DND-41 (cell line): ENCODE measurements around the gene ADORA2B.
A peak's percentile ranks its signal among the peaks of the same experiment; 100 is the strongest.

Experiments
- ATAC-seq: fragments of 200-7000 bp; cut with Tn5 transposase; 3 replicates; pipeline ENCODE4 v1.9.1; 2021; ENCODE audit warnings: low read depth; ENCODE audit not compliant: insufficient read depth
- DNase-seq: peaks from one replicate; pipeline ENCODE4 v3.0.0-alpha.2; 2020
- H2AFZ ChIP-seq: 2 replicates; pipeline ENCODE4 v1.6.0; 2012; ENCODE audit warnings: low read depth, low read length
- H3K27ac ChIP-seq: 2 replicates; pipeline ENCODE4 v1.5.1; 2012; ENCODE audit warnings: low read length, inconsistent platforms
- H3K27me3 ChIP-seq: fragments of 200-600 bp; sonication (generic); 2 replicates; pipeline ENCODE4 v1.6.0; 2012; ENCODE audit warnings: low read length, mild to moderate bottlenecking, inconsistent platforms; ENCODE audit not compliant: insufficient read depth, poor library complexity
- H3K36me3 ChIP-seq: 2 replicates; pipeline ENCODE4 v1.5.1; 2012; ENCODE audit warnings: low read length, inconsistent platforms; ENCODE audit not compliant: insufficient read depth
- H3K4me1 ChIP-seq: 2 replicates; pipeline ENCODE4 v1.5.1; 2012; ENCODE audit warnings: mild to moderate bottlenecking, low read length; ENCODE audit not compliant: insufficient read depth
- H3K4me2 ChIP-seq: 2 replicates; pipeline ENCODE4 v1.6.0; 2012; ENCODE audit warnings: mild to moderate bottlenecking, moderate library complexity, low read length, inconsistent platforms; ENCODE audit not compliant: insufficient read depth
- H3K4me3 ChIP-seq, 2 experiments: fragments of 200-600 bp in 1 of 2; shearing (Covaris generic) in 1 of 2; 2 replicates each; pipeline ENCODE4 v1.5.1; 2012 to 2016; ENCODE audit warnings: inconsistent platforms in 2 of 2, low read length in 2 of 2, mild to moderate bottlenecking in 2 of 2, low read depth in 1 of 2, moderate library complexity in 1 of 2
- H3K79me2 ChIP-seq: 2 replicates; pipeline ENCODE4 v1.6.0; 2012; ENCODE audit warnings: low read length, inconsistent platforms; ENCODE audit not compliant: insufficient read depth
- H3K9ac ChIP-seq: 2 replicates; pipeline ENCODE4 v1.6.0; 2012; ENCODE audit warnings: low read depth, mild to moderate bottlenecking, inconsistent platforms, low read length, moderate library complexity
- H3K9me3 ChIP-seq: 2 replicates; pipeline ENCODE4 v1.5.1; 2012; ENCODE audit warnings: low read length, moderate library complexity, mild to moderate bottlenecking, inconsistent platforms; ENCODE audit not compliant: insufficient read depth, severe bottlenecking
- H4K20me1 ChIP-seq: 2 replicates; pipeline ENCODE4 v1.6.0; 2012; ENCODE audit warnings: low read length; ENCODE audit not compliant: insufficient read depth
- EZH2 ChIP-seq: IDR thresholded peaks from 3 replicates; pipeline ENCODE4 v1.6.1; 2012; ENCODE audit warnings: borderline replicate concordance, low read depth, mild to moderate bottlenecking, moderate library complexity, low read length, inconsistent platforms; ENCODE audit not compliant: severe bottlenecking
- TF ChIP-seq, protein P1 (sequence below): IDR thresholded peaks from 2 replicates; pipeline ENCODE4 v1.5.1; 2012; ENCODE audit warnings: borderline replicate concordance, low read length, moderate library complexity, mild to moderate bottlenecking; ENCODE audit not compliant: poor library complexity, severe bottlenecking; ENCODE audit errors: extremely low read depth

ADORA2B gene

DNA sequence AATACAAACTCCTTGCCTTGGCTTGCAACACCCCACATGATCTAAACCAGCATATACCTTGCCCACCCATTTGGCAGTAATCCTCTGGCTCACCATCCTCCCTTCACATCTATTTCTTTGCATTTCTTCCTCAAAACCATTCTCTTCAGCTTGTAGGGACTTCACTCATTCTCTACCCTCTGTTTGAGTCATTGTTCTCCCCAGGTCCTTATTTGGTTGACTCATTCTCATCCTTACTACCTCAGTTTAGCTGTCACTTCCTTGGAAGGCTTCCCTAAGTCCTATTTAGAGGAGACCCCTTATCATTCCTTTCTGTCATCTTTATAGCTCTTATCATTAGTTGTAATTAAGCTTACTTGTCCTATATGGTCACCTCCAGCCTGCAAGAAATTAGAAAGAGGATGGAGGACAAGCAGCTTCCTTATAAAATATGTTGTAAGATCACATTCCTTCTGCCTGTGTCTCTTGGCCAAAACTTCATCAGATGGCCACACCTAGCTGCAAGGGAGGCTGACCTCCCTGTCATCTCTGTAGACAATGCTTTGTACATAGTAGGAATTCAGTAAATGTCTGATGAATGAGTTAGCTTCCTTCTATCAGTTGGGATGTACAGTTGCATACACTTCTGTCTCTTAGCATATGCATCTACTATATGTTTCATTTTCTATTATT lies 56.4 kb downstream of the ADORA2B start:
- Histone ChIP-seq H3K4me2 (peak overlapping the region; percentile 78), H3K36me3 (peaks cover 55% of the 10 kb centered on the region), H4K20me1 (peaks cover 17% of the 10 kb centered on the region; the same call in 1 of the 2 replicates), H2AFZ (no peak overlapping the region), H3K9me3 (no peaks in the 10 kb centered on the region), H3K79me2 (peaks cover 52% of the 10 kb centered on the region), H3K4me1 (peaks cover 39% of the 10 kb centered on the region), H3K4me3 (peak overlapping the region in 1 of 2 experiments; percentile 90; a peak in 3 of 4 replicates), H3K27me3 (no peaks in the 10 kb centered on the region), H3K9ac (peak overlapping the region; percentile 88), H3K27ac (no peak overlapping the region)
- ATAC-seq = no peak
- TF ChIP-seq, protein P1, sequence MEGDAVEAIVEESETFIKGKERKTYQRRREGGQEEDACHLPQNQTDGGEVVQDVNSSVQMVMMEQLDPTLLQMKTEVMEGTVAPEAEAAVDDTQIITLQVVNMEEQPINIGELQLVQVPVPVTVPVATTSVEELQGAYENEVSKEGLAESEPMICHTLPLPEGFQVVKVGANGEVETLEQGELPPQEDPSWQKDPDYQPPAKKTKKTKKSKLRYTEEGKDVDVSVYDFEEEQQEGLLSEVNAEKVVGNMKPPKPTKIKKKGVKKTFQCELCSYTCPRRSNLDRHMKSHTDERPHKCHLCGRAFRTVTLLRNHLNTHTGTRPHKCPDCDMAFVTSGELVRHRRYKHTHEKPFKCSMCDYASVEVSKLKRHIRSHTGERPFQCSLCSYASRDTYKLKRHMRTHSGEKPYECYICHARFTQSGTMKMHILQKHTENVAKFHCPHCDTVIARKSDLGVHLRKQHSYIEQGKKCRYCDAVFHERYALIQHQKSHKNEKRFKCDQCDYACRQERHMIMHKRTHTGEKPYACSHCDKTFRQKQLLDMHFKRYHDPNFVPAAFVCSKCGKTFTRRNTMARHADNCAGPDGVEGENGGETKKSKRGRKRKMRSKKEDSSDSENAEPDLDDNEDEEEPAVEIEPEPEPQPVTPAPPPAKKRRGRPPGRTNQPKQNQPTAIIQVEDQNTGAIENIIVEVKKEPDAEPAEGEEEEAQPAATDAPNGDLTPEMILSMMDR = no peak
- no peak for TF ChIP-seq EZH2
- no peak for DNase-seq

DNA sequence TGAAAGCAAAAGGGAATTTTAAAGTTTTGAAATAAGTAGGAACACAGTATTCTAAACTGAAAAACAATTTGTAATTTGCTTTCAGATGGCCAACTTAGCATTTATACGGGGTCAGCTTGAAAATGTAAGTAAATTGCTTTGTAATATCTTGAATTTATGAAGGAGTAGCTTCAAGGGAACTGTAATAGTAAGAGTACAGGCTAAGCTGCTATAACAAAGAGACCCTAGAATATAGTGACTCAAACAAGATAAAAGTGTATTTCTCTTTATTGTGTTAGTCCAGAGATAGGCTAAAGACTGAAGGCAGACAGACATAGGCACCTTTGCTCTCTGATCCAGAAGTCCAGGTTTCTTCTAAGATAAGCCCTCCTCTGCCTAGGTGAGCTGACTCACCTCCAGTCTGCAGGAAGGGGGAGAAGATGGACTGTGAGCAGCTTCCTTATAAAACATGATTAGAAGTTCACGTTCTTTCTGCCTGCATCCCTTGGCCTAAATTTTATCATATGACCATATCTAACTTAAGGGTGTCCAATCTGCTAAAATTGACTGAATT lies 57.9 kb downstream of the ADORA2B start:
- 0 out of 2 replicates have a peak overlapping the region, but pooled peaks have one; percentile 78 for H3K4me2 ChIP-seq
- TF ChIP-seq, protein P1 = no peak
- TF ChIP-seq EZH2 = no peak
- ATAC-seq (no peak), DNase-seq (no peak)
- peaks cover 17% of the 10 kb centered on the region; the same call in 1 of the 2 replicates for H4K20me1 ChIP-seq
- H2AFZ ChIP-seq = no peak overlapping the region
- H3K79me2 ChIP-seq = peaks cover 52% of the 10 kb centered on the region
- no peak overlapping the region for H3K4me3 ChIP-seq
- peaks cover 69% of the 10 kb centered on the region for H3K36me3 ChIP-seq
- H3K27me3 ChIP-seq = no peaks in the 10 kb centered on the region
- peaks cover 36% of the 10 kb centered on the region for H3K4me1 ChIP-seq
- no peak overlapping the region for H3K27ac ChIP-seq
- no peaks in the 10 kb centered on the region for H3K9me3 ChIP-seq
- H3K9ac ChIP-seq = no peak overlapping the region

DNA sequence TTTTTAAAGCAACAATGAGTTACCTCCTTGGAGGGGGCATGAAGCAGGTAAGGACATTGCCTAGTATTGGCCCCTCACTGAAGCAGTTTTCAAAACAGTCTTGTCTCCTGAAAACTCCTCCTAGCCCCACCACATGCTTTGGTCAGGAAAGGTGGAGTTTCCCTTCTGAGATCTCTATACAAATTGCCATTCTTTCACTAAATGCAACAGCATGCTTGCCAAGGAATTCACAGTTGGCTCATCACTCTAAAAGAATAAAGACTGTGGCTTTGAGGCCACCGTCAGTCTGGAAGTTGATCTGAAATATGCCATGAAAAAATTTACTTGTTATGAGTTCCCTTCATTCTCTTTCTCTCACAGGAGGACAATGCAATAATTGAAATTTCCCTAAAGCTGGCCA lies 58.9 kb downstream of the ADORA2B start:
- no peak overlapping the region for H3K4me2 ChIP-seq
- H2AFZ ChIP-seq = no peak overlapping the region
- H3K4me1 ChIP-seq = peaks cover 26% of the 10 kb centered on the region
- no peak for ATAC-seq
- H3K27me3 ChIP-seq = no peaks in the 10 kb centered on the region
- peaks cover 79% of the 10 kb centered on the region for H3K36me3 ChIP-seq
- peaks cover 17% of the 10 kb centered on the region; the same call in 1 of the 2 replicates for H4K20me1 ChIP-seq
- H3K4me3 ChIP-seq = no peak overlapping the region
- no peak for TF ChIP-seq EZH2
- TF ChIP-seq, protein P1 = no peak
- H3K9ac ChIP-seq = no peak overlapping the region
- no peak overlapping the region for H3K27ac ChIP-seq
- no peaks in the 10 kb centered on the region for H3K9me3 ChIP-seq
- H3K79me2 ChIP-seq = peaks cover 52% of the 10 kb centered on the region
- DNase-seq = no peak
